H9 (cell line): ENCODE data around the gene TSTD1. TPM values are rescaled to one million over a fixed set of nuclear protein-coding genes. Genes with fewer than 3 reads are reported as not detected.

Experiments
- DNase-seq: peaks from one replicate; pipeline ENCODE4 v3.0.0-alpha.2; 2017
- H2AFZ ChIP-seq: one replicate; pipeline ENCODE4 v1.6.1; 2013; ENCODE audit warnings: mild to moderate bottlenecking, low read length, control low read depth, moderate library complexity
- H2AK5ac ChIP-seq: 2 replicates; pipeline ENCODE4 v1.6.1; 2013; ENCODE audit warnings: low read length, control low read depth, mixed read lengths; ENCODE audit not compliant: insufficient read length
- H2BK120ac ChIP-seq: one replicate; pipeline ENCODE4 v1.6.1; 2013; ENCODE audit warnings: low read depth, mild to moderate bottlenecking, low read length, control low read depth, inconsistent platforms; ENCODE audit not compliant: poor library complexity, severe bottlenecking
- H2BK12ac ChIP-seq: 2 replicates; pipeline ENCODE4 v1.6.1; 2013; ENCODE audit warnings: low read length, control low read depth, mixed read lengths, low read depth; ENCODE audit not compliant: insufficient read length
- H2BK15ac ChIP-seq: 2 replicates; pipeline ENCODE4 v1.6.1; 2013; ENCODE audit warnings: low read depth, low read length, control low read depth
- H2BK20ac ChIP-seq: one replicate; pipeline ENCODE4 v1.6.1; 2013; ENCODE audit warnings: low read depth, mild to moderate bottlenecking, low read length, control low read depth, inconsistent platforms; ENCODE audit not compliant: poor library complexity, severe bottlenecking
- H2BK5ac ChIP-seq: 2 replicates; pipeline ENCODE4 v1.6.1; 2013; ENCODE audit warnings: low read length, control low read depth, mixed read lengths; ENCODE audit not compliant: insufficient read length
- H3K14ac ChIP-seq: 2 replicates; pipeline ENCODE4 v1.6.1; 2013; ENCODE audit warnings: low read length, control low read depth; ENCODE audit not compliant: insufficient read depth
- H3K18ac ChIP-seq: 2 replicates; pipeline ENCODE4 v1.6.1; 2013; ENCODE audit warnings: low read depth, mild to moderate bottlenecking, mixed read lengths, low read length, control low read depth; ENCODE audit not compliant: insufficient read length
- H3K23ac ChIP-seq: 2 replicates; pipeline ENCODE4 v1.6.1; 2013; ENCODE audit warnings: low read length, control low read depth, mixed read lengths, low read depth; ENCODE audit not compliant: insufficient read length
- H3K23me2 ChIP-seq: 2 replicates; pipeline ENCODE4 v1.6.1; 2013; ENCODE audit warnings: low read depth, mild to moderate bottlenecking, mixed read lengths, low read length, control low read depth; ENCODE audit not compliant: insufficient read length, poor library complexity, severe bottlenecking
- H3K27ac ChIP-seq: 2 replicates; pipeline ENCODE4 v1.5.1; 2013; ENCODE audit warnings: low read length, control low read depth, mixed read lengths, low read depth; ENCODE audit not compliant: insufficient read length
- H3K27me3 ChIP-seq: 2 replicates; pipeline ENCODE4 v1.6.1; 2013; ENCODE audit warnings: low read length, control low read depth, inconsistent platforms; ENCODE audit not compliant: insufficient read depth
- H3K4ac ChIP-seq: 2 replicates; pipeline ENCODE4 v1.6.1; 2013; ENCODE audit warnings: low read depth, mild to moderate bottlenecking, control low read depth, inconsistent platforms, low read length, moderate library complexity
- H3K4me1 ChIP-seq: 2 replicates; pipeline ENCODE4 v1.6.1; 2013; ENCODE audit warnings: low read length, control low read depth, inconsistent platforms; ENCODE audit not compliant: insufficient read depth
- H3K4me2 ChIP-seq: 2 replicates; pipeline ENCODE4 v1.6.1; 2013; ENCODE audit warnings: low read length, control low read depth, mixed read lengths; ENCODE audit not compliant: insufficient read length, insufficient read depth
- H3K56ac ChIP-seq: 2 replicates; pipeline ENCODE4 v1.6.1; 2013; ENCODE audit warnings: low read depth, mild to moderate bottlenecking, mixed read lengths, low read length, control low read depth; ENCODE audit not compliant: insufficient read length
- H3K79me1 ChIP-seq: 2 replicates; pipeline ENCODE4 v1.6.1; 2013; ENCODE audit warnings: low read depth, mild to moderate bottlenecking, moderate library complexity, low read length, control low read depth, inconsistent platforms; ENCODE audit not compliant: insufficient read depth, poor library complexity, severe bottlenecking
- H3K79me2 ChIP-seq: 2 replicates; pipeline ENCODE4 v1.6.1; 2013; ENCODE audit warnings: low read length, control low read depth, inconsistent platforms; ENCODE audit not compliant: insufficient read depth
- H3K9ac ChIP-seq: 2 replicates; pipeline ENCODE4 v1.6.1; 2013; ENCODE audit warnings: low read length, control low read depth, mixed read lengths; ENCODE audit not compliant: insufficient read length; ENCODE audit errors: extremely low read depth
- H3K9me3 ChIP-seq: one replicate; pipeline ENCODE4 v1.6.1; 2013; ENCODE audit warnings: low read depth, low read length, inconsistent platforms; ENCODE audit not compliant: control insufficient read depth
- H3T11ph ChIP-seq: one replicate; pipeline ENCODE4 v1.6.1; 2013; ENCODE audit warnings: mild to moderate bottlenecking, low read length, control low read depth, inconsistent platforms
- H4K20me1 ChIP-seq: one replicate; pipeline ENCODE4 v1.6.1; 2013; ENCODE audit not compliant: control insufficient read depth, insufficient read length, insufficient read depth
- H4K5ac ChIP-seq: 2 replicates; pipeline ENCODE4 v1.6.1; 2013; ENCODE audit warnings: low read depth, mild to moderate bottlenecking, mixed read lengths, low read length, control low read depth; ENCODE audit not compliant: insufficient read length
- H4K8ac ChIP-seq: replicated peaks from 2 replicates; pipeline ENCODE4 v1.6.1; 2013; ENCODE audit warnings: low read length, control low read depth, mixed read lengths, low read depth; ENCODE audit not compliant: insufficient read length
- H4K91ac ChIP-seq: 2 replicates; pipeline ENCODE4 v1.6.1; 2013; ENCODE audit warnings: low read depth, mild to moderate bottlenecking, moderate library complexity, mixed read lengths, low read length, control low read depth; ENCODE audit not compliant: insufficient read length
- H3K27ac Mint-ChIP-seq, 3 experiments: 2 replicates in 2 of 3; 3 replicates in 1 of 3; pipeline ENCODE4 v1.8.0; 2020 to 2021; ENCODE audit warnings: mixed read lengths in 3 of 3, mild to moderate bottlenecking in 1 of 3, moderate library complexity in 1 of 3
- H3K27me3 Mint-ChIP-seq: 2 replicates; pipeline ENCODE4 v1.8.0; 2021; ENCODE audit warnings: low read depth, mild to moderate bottlenecking, moderate library complexity, mixed read lengths
- H3K36me3 Mint-ChIP-seq, 3 experiments: 2 replicates in 2 of 3; 3 replicates in 1 of 3; pipeline ENCODE4 v1.8.0; 2020 to 2021; ENCODE audit warnings: low read depth in 3 of 3, mixed read lengths in 3 of 3; ENCODE audit not compliant: insufficient read depth in 1 of 3
- H3K4me1 Mint-ChIP-seq, 2 experiments: 2 replicates each; pipeline ENCODE4 v1.8.0; 2020; ENCODE audit warnings: mixed read lengths in 2 of 2
- H3K4me3 Mint-ChIP-seq, 2 experiments: 2 replicates in 1 of 2; 3 replicates in 1 of 2; pipeline ENCODE4 v1.8.0; 2020 to 2021; ENCODE audit warnings: mild to moderate bottlenecking in 2 of 2, mixed read lengths in 2 of 2, moderate library complexity in 1 of 2
- H3K9me3 Mint-ChIP-seq, 2 experiments: 2 replicates in 1 of 2; 3 replicates in 1 of 2; pipeline ENCODE4 v1.8.0; 2020; ENCODE audit warnings: mild to moderate bottlenecking in 2 of 2, mixed read lengths in 2 of 2, moderate library complexity in 1 of 2
- WGBS: extraction: QIAGEN DNeasy Blood & Tissue Kit; methylation state at CpG from one replicate; pipeline ENCODE4 v1.1.7; 2013; ENCODE audit warnings: missing lambda C conversion rate, low lambda C conversion rate, mixed read lengths; ENCODE audit not compliant: insufficient read length; ENCODE audit errors: extremely low coverage; 5-methylcytosine and 5-hydroxymethylcytosine counted together
- total RNA-seq: library from RNA; stranded (reverse); gene quantifications from 2 replicates; pipeline ENCODE4 v1.2.1, GENCODE V29; 2021
- TF ChIP-seq, protein P1 (sequence below): fragments of 200-600 bp; sonication (generic); conservative IDR thresholded peaks from 3 replicates; pipeline ENCODE4 v1.8.0; 2021; ENCODE audit warnings: antibody characterized with exemption, mild to moderate bottlenecking

Gene TSTD1
- total RNA-seq, 1 experiment from 2014 or later: 73.7 TPM

- TF ChIP-seq, protein P1, sequence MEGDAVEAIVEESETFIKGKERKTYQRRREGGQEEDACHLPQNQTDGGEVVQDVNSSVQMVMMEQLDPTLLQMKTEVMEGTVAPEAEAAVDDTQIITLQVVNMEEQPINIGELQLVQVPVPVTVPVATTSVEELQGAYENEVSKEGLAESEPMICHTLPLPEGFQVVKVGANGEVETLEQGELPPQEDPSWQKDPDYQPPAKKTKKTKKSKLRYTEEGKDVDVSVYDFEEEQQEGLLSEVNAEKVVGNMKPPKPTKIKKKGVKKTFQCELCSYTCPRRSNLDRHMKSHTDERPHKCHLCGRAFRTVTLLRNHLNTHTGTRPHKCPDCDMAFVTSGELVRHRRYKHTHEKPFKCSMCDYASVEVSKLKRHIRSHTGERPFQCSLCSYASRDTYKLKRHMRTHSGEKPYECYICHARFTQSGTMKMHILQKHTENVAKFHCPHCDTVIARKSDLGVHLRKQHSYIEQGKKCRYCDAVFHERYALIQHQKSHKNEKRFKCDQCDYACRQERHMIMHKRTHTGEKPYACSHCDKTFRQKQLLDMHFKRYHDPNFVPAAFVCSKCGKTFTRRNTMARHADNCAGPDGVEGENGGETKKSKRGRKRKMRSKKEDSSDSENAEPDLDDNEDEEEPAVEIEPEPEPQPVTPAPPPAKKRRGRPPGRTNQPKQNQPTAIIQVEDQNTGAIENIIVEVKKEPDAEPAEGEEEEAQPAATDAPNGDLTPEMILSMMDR: no peak
- Histone ChIP-seq H3K9me3 (no peaks in the 10 kb centered on the region), H3K9ac (no peak overlapping the region), H2BK15ac (no peak overlapping the region), H3K27ac (no peak overlapping the region), H2AK5ac (no peak overlapping the region), H3K79me1 (peaks cover 10% of the 10 kb centered on the region), H3K56ac (no peak overlapping the region), H3K23me2 (no peaks in the 10 kb centered on the region), H3K4me1 (no peaks in the 10 kb centered on the region; the same call in 1 of the 2 replicates), H3K23ac (no peak overlapping the region), H2BK120ac (no peak overlapping the region), H3K14ac (no peak overlapping the region), H4K5ac (no peak overlapping the region), H3T11ph (no peak overlapping the region), H3K4me2 (no peak overlapping the region), H2BK20ac (no peak overlapping the region), H4K20me1 (no peaks in the 10 kb centered on the region), H3K18ac (no peak overlapping the region), H3K27me3 (no peaks in the 10 kb centered on the region), H2BK12ac (no peak overlapping the region), H3K4ac (no peak overlapping the region), H2BK5ac (no peak overlapping the region), H4K91ac (no peak overlapping the region), H2AFZ (no peak overlapping the region), H3K79me2 (peaks cover 37% of the 10 kb centered on the region; the same call in 1 of the 2 replicates), H4K8ac (no peak overlapping the region)
- Mint-ChIP-seq H3K36me3 (peaks cover 5 to 20% (median 19%) of the 10 kb centered on the region in 3 experiments; a peak in 5 of 7 replicates), H3K4me3 (no peak overlapping the region), H3K27me3 (no peaks in the 10 kb centered on the region), H3K4me1 (peaks cover 12 to 17% of the 10 kb centered on the region in 2 experiments), H3K9me3 (no peaks in the 10 kb centered on the region), H3K27ac (peak overlapping the region in 2 of 3 experiments; percentile 11 to 64; a peak in 4 of 7 replicates)
- DNase-seq: no peak
- no CpG with 5 or more reads among the region's 8 CpGs for WGBS
These were observed 32.2 kb downstream of the TSTD1 start for GRCh38 chr1:161006563-161006962.
